WTC11 (cell line): ENCODE data around the gene MYORG. TPM values are rescaled to one million over a fixed set of nuclear protein-coding genes. Genes with fewer than 3 reads are reported as not detected.

Source experiments
- ATAC-seq: fragments of 200-7000 bp; cut with Tn5 transposase; 2 replicates; pipeline ENCODE4 v1.10.0; 2021; ENCODE audit warnings: mild to moderate bottlenecking, moderate library complexity
- CTCF ChIA-PET: fragments of 300-600 bp; sonication (Branson Sonifier 250); formaldehyde crosslinking; loops from one replicate; lab custom pipeline; 2021; ENCODE audit warnings: antibody characterized with exemption; lab: Charles Lee
- POLR2A ChIA-PET: fragments of 350-600 bp; sonication (Branson Sonifier 250); formaldehyde crosslinking; loops from one replicate; lab custom pipeline; 2021; ENCODE audit warnings: antibody characterized with exemption; lab: Charles Lee
- DNase-seq: peaks from one replicate; pipeline ENCODE4 v3.0.0; 2021; ENCODE audit warnings: low spot score
- H3K27ac Mint-ChIP-seq: 2 replicates; pipeline ENCODE4 v1.8.0; 2021; ENCODE audit warnings: mixed read lengths
- H3K27me3 Mint-ChIP-seq: 2 replicates; pipeline ENCODE4 v1.8.0; 2021; ENCODE audit warnings: low read depth, mild to moderate bottlenecking, moderate library complexity, mixed read lengths
- H3K36me3 Mint-ChIP-seq: 2 replicates; pipeline ENCODE4 v1.8.0; 2021; ENCODE audit warnings: mixed read lengths
- H3K4me1 Mint-ChIP-seq: 2 replicates; pipeline ENCODE4 v1.8.0; 2022; ENCODE audit warnings: mixed read lengths
- H3K4me3 Mint-ChIP-seq: 2 replicates; pipeline ENCODE4 v1.8.0; 2021; ENCODE audit warnings: mild to moderate bottlenecking, moderate library complexity, mixed read lengths
- H3K9me3 Mint-ChIP-seq: 2 replicates; pipeline ENCODE4 v1.8.0; 2021; ENCODE audit warnings: mixed read lengths
- ARID4B ChIP-seq: sonication (generic); formaldehyde crosslinking; IDR thresholded peaks from 2 replicates; pipeline ENCODE4 v1.8.0; 2023; ENCODE audit warnings: missing genetic modification reagents, mild to moderate bottlenecking, borderline replicate concordance
- CREM ChIP-seq: sonication (generic); formaldehyde crosslinking; IDR thresholded peaks from 2 replicates; pipeline ENCODE4 v1.8.1; 2022; ENCODE audit warnings: mild to moderate bottlenecking, missing genetic modification reagents, moderate library complexity
- E2F1 ChIP-seq: sonication (generic); formaldehyde crosslinking; IDR thresholded peaks from 2 replicates; pipeline ENCODE4 v1.8.0; 2022; ENCODE audit warnings: mild to moderate bottlenecking, missing genetic modification reagents
- FOXP1 ChIP-seq: sonication (generic); formaldehyde crosslinking; IDR thresholded peaks from 2 replicates; pipeline ENCODE4 v1.8.0; 2022; ENCODE audit warnings: missing genetic modification reagents, mild to moderate bottlenecking, moderate library complexity, borderline replicate concordance
- GTF2I ChIP-seq: fragments of 250-450 bp; sonication (Bioruptor Pico); conservative IDR thresholded peaks from 2 replicates; pipeline ENCODE4 v1.4.0; 2021; ENCODE audit warnings: mild to moderate bottlenecking
- KAT7 ChIP-seq: sonication (generic); formaldehyde crosslinking; IDR thresholded peaks from 2 replicates; pipeline ENCODE4 v1.8.1; 2023; ENCODE audit warnings: missing genetic modification reagents, mild to moderate bottlenecking, borderline replicate concordance
- MYBL2 ChIP-seq: sonication (generic); formaldehyde crosslinking; IDR thresholded peaks from 2 replicates; pipeline ENCODE4 v1.8.1; 2023; ENCODE audit warnings: mild to moderate bottlenecking, moderate library complexity, missing genetic modification reagents
- NFYB ChIP-seq: sonication (generic); formaldehyde crosslinking; conservative IDR thresholded peaks from 2 replicates; pipeline ENCODE4 v1.8.0; 2022; ENCODE audit warnings: low read depth, missing genetic modification reagents
- PRDM15 ChIP-seq: sonication (generic); formaldehyde crosslinking; IDR thresholded peaks from 2 replicates; pipeline ENCODE4 v1.8.0; 2022; ENCODE audit warnings: missing genetic modification reagents
- STAT6 ChIP-seq: sonication (generic); formaldehyde crosslinking; conservative IDR thresholded peaks from 2 replicates; pipeline ENCODE4 v1.8.1; 2023; ENCODE audit warnings: mild to moderate bottlenecking, low read depth, missing genetic modification reagents, moderate library complexity
- TEAD1 ChIP-seq: sonication (generic); formaldehyde crosslinking; IDR thresholded peaks from 2 replicates; pipeline ENCODE4 v1.8.0; 2022; ENCODE audit warnings: mild to moderate bottlenecking, missing genetic modification reagents
- ZNF317 ChIP-seq: sonication (generic); formaldehyde crosslinking; IDR thresholded peaks from 2 replicates; pipeline ENCODE4 v1.8.1; 2023; ENCODE audit warnings: low read depth, mild to moderate bottlenecking, moderate library complexity, missing genetic modification reagents, borderline replicate concordance
- ZNF512 ChIP-seq: sonication (generic); formaldehyde crosslinking; IDR thresholded peaks from 2 replicates; pipeline ENCODE4 v1.8.1; 2022; ENCODE audit warnings: missing genetic modification reagents, borderline replicate concordance
- total RNA-seq: library from RNA; stranded (reverse); gene quantifications from 3 replicates; pipeline ENCODE4 v1.2.3, GENCODE V29; 2021
- TF ChIP-seq, protein P1 (sequence below): sonication (generic); formaldehyde crosslinking; IDR thresholded peaks from 2 replicates; pipeline ENCODE4 v1.8.0; 2022; ENCODE audit warnings: mild to moderate bottlenecking, missing genetic modification reagents
- TF ChIP-seq, protein P2 (sequence below): sonication (generic); formaldehyde crosslinking; IDR thresholded peaks from 2 replicates; pipeline ENCODE4 v1.8.1; 2023; ENCODE audit warnings: mild to moderate bottlenecking, missing genetic modification reagents, borderline replicate concordance

MYORG gene
- total RNA-seq, 1 experiment from 2014 or later = 18.9 TPM

DNA sequence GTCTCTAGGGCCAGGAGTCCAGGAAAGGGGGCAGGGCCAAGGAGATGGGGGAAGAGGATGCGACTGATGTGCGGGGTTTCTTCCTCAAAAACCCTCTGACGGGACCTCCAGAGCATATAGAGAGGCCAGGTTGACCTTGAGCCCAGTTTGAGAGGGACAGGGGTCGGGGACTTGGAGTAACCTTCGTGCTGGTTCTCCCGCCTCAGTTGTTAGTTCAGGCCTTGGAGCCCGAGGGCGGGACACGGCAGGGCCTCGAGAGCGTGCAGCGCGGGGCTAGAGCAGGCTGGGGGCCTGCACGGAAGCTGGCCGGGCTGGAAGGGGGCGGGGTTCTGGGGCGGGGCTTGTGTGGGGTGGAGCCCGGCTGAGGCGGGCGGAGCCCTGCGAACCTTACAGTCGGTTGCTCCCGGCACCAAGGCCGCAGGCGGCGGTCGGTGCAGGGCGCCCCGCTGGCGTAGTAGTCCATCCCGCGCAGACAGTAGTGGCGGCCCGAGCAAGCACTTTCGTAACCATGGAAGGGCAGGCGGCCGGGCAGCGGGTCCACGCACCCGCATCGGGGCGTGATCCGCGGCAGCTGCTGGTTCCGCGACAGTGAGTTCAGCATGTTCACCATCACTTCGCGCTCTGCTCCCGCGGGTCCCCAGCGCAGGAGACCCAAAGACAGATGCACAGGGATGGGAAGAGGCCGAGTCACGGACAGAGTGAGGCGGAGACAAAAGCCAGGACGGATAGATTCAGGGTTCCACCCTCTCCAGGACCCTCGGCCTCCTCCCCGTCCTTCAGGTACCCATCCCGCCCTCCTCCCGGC lies 4.0 kb upstream of the MYORG start (continued):
- TF ChIP-seq NFYB = no peak
- TF ChIP-seq MYBL2 (CRISPR knock-in tag) = peak; percentile 88
- no peak for TF ChIP-seq PRDM15 (CRISPR knock-in tag)

- POLR2A ChIA-PET = interaction anchor here (1.1 to 1.6 kb wide), 2 partner anchors 45 to 103 kb away, joined by 3 to 4 read pairs; no protein-coding TSS in a partner anchor
- TF ChIP-seq ZNF512 (CRISPR knock-in tag) = no peak
- TF ChIP-seq FOXP1 = no peak
- TF ChIP-seq E2F1 (CRISPR knock-in tag) = 0 out of 2 replicates have a peak, but pooled peaks have one; percentile 35
- no peak for TF ChIP-seq ZNF317 (CRISPR knock-in tag)
- TF ChIP-seq, protein P1, sequence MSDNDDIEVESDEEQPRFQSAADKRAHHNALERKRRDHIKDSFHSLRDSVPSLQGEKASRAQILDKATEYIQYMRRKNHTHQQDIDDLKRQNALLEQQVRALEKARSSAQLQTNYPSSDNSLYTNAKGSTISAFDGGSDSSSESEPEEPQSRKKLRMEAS = peak; percentile 68; the same call in 1 of the 2 replicates
- 0 out of 2 replicates have a peak, but pooled peaks have one; percentile 63 for TF ChIP-seq ARID4B (CRISPR knock-in tag)
- no peak for TF ChIP-seq GTF2I
- TF ChIP-seq TEAD1 (CRISPR knock-in tag) = 0 out of 2 replicates have a peak, but pooled peaks have one; percentile 18
- TF ChIP-seq, protein P2, sequence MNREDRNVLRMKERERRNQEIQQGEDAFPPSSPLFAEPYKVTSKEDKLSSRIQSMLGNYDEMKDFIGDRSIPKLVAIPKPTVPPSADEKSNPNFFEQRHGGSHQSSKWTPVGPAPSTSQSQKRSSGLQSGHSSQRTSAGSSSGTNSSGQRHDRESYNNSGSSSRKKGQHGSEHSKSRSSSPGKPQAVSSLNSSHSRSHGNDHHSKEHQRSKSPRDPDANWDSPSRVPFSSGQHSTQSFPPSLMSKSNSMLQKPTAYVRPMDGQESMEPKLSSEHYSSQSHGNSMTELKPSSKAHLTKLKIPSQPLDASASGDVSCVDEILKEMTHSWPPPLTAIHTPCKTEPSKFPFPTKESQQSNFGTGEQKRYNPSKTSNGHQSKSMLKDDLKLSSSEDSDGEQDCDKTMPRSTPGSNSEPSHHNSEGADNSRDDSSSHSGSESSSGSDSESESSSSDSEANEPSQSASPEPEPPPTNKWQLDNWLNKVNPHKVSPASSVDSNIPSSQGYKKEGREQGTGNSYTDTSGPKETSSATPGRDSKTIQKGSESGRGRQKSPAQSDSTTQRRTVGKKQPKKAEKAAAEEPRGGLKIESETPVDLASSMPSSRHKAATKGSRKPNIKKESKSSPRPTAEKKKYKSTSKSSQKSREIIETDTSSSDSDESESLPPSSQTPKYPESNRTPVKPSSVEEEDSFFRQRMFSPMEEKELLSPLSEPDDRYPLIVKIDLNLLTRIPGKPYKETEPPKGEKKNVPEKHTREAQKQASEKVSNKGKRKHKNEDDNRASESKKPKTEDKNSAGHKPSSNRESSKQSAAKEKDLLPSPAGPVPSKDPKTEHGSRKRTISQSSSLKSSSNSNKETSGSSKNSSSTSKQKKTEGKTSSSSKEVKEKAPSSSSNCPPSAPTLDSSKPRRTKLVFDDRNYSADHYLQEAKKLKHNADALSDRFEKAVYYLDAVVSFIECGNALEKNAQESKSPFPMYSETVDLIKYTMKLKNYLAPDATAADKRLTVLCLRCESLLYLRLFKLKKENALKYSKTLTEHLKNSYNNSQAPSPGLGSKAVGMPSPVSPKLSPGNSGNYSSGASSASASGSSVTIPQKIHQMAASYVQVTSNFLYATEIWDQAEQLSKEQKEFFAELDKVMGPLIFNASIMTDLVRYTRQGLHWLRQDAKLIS (CRISPR knock-in tag) = no peak
- TF ChIP-seq KAT7 = no peak
- TF ChIP-seq CREM (CRISPR knock-in tag) = no peak
- TF ChIP-seq STAT6 (CRISPR knock-in tag) = 0 out of 2 replicates have a peak, but pooled peaks have one; percentile 27
Observed at GRCh38 chr9:34380034-34380510, 3.4 kb upstream of the MYORG start.

More at GRCh38 chr9:34380034-34380510, 3.4 kb upstream of the MYORG start:
- Mint-ChIP-seq H3K36me3 (no peaks in the 10 kb centered on the region), H3K4me3 (peak overlapping the region; percentile 86), H3K9me3 (no peaks in the 10 kb centered on the region), H3K27ac (no peak overlapping the region), H3K4me1 (peaks cover 23% of the 10 kb centered on the region), H3K27me3 (peaks cover 60% of the 10 kb centered on the region)
- CTCF ChIA-PET = interaction anchor here (0.7 to 7.9 kb wide), 20 partner anchors 8 to 224 kb away, joined by 3 to 168 read pairs (median 4); no protein-coding TSS in a partner anchor
- ATAC-seq (no peak), DNase-seq (peak; percentile 40)
